ENCODE data around the gene FKBP10. TPM values are rescaled to one million over a fixed set of nuclear protein-coding genes. Genes with fewer than 3 reads are reported as not detected.
A peak's percentile ranks its signal among the peaks of the same experiment; 100 is the strongest.

Gene FKBP10, protein sequence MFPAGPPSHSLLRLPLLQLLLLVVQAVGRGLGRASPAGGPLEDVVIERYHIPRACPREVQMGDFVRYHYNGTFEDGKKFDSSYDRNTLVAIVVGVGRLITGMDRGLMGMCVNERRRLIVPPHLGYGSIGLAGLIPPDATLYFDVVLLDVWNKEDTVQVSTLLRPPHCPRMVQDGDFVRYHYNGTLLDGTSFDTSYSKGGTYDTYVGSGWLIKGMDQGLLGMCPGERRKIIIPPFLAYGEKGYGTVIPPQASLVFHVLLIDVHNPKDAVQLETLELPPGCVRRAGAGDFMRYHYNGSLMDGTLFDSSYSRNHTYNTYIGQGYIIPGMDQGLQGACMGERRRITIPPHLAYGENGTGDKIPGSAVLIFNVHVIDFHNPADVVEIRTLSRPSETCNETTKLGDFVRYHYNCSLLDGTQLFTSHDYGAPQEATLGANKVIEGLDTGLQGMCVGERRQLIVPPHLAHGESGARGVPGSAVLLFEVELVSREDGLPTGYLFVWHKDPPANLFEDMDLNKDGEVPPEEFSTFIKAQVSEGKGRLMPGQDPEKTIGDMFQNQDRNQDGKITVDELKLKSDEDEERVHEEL
- 1 to 10 TPM in 1 of 3 donors, under 1 TPM in 2; 0.68 to 1.2 (median 0.76) TPM for total RNA-seq

DNA sequence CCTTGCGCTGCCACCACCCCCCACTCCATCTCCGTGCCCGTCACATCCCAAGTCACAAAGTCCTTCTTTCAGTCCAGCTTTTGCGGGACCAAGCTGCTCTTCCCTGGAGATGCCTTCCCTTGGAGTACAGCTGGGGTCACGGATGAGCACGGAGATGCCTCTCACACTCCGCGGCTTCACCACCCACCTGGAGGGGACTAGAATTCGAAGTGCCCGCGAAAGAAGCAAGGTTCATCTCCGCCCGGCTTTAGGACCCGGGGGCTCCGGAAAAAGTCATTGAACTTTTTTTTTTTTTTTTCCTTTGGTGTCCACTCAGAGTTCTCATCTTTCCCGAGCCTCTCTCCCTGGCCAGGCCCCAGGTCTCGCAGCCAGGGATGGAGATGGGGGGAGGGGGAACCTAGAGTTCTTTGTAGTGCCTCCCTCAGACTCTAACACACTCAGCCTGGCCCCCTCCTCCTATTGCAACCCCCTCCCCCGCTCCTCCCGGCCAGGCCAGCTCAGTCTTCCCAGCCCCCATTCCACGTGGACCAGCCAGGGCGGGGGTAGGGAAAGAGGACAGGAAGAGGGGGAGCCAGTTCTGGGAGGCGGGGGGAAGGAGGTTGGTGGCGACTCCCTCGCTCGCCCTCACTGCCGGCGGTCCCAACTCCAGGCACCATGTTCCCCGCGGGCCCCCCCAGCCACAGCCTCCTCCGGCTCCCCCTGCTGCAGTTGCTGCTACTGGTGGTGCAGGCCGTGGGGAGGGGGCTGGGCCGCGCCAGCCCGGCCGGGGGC, at the start of gene FKBP10:
FKBP10 (plus strand) TSS at position 624 of the 771 bp plus-strand sequence; CDS start at position 655, 31 bp downstream.
- DNase-seq (peak; percentile 21), ATAC-seq (peak; percentile 2 to 5)
- peaks cover 23% of the 10 kb centered on the region for H3K4me1 Mint-ChIP-seq (ENCODE audit: low read depth)
- peak within 1 kb of the TSS; percentile 81 for H3K4me3 Mint-ChIP-seq
- no peaks in the 10 kb centered on the region for H3K36me3 Mint-ChIP-seq (ENCODE audit: insufficient read depth)
- H3K9me3 Mint-ChIP-seq = no peaks in the 10 kb centered on the region
- H3K27me3 Mint-ChIP-seq (ENCODE audit: low read depth) = peaks cover 2% of the 10 kb centered on the region

DNA sequence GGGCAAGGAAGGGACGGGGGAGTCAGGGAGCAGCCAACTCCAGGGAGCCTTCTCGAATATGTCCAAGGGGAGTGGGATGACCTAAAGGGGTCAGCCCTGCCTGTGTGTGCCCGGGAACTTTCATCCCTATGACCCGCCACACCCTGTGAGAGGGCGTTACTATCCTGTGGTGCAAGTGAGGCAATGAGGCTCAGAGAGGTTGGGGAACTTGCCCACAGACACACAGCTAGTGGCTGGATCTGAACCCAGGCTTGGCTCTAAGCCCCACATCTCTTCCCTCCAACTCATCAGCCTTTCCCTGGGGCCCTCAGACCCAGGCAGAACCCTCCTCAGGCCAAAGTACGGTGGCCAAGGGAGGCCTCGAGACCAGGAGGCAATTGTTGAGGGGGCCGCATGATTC, 49.5 kb upstream of the FKBP10 start:
- Mint-ChIP-seq H3K9me3 (no peaks in the 10 kb centered on the region), H3K27me3 (ENCODE audit: low read depth) (no peaks in the 10 kb centered on the region), H3K36me3 (ENCODE audit: insufficient read depth) (no peaks in the 10 kb centered on the region), H3K4me1 (ENCODE audit: low read depth) (no peaks in the 10 kb centered on the region), H3K4me3 (no peak overlapping the region)
- ATAC-seq (no peak), DNase-seq (no peak)

DNA sequence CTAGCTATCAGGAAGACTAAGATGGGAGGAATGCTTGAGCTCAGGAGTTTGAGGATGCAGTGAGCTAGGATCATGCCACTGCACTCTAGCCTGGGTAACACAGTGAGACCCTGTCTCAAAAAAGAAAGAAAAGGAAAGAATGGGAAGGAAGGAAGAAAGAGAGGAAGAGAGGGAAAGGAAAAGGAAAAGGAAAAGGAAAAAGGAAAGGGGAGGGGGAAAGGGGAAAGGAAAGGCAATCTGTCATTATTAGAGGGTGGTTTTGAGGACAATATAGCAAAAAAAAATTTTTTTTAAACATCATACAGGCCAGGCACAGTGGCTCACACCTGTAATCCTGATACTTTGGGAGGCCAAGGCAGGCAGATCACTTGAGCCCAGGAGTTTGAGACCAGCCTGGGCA, 46.7 kb upstream of the FKBP10 start:
- ATAC-seq (no peak), DNase-seq (no peak)
- no peaks in the 10 kb centered on the region for H3K9me3 Mint-ChIP-seq
- H3K27me3 Mint-ChIP-seq (ENCODE audit: low read depth) = no peaks in the 10 kb centered on the region
- H3K4me3 Mint-ChIP-seq = no peak overlapping the region
- no peaks in the 10 kb centered on the region for H3K4me1 Mint-ChIP-seq (ENCODE audit: low read depth)
- H3K36me3 Mint-ChIP-seq (ENCODE audit: insufficient read depth) = no peaks in the 10 kb centered on the region

DNA sequence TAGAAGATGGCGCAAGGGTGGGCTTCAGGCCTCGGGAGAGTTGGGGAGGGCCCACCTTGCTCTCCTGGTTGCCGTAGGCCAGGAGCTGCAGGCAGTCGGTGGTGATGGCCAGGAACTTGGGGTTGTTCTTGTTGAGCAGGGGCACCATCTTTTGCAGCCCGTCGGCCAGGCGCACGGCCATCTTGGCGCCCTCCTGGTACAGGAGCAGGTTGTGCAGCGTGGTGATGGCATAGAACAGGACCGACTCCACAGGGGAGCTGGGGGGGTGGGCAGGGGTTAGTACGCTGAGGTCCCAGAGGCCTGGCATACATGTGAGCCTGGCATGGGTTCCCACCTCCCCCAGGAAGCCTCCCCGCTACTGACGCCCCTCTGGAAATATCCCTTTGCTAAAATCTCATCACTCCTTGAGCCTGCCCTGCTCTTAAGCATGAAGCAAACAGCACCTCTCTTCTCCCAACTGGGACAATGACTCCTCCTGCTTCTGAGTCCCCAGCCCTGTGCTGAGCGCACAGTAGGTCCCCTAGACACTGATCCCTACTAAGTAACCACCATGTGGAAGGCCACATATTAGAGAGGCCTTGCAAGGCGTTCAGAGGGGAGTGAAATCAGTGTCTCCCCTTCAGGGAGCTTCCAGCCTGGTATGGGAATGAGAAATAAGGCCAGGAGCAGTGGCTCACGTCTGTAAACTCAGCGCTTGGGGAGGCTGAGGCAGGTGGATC, 45.3 kb upstream of the FKBP10 start:
- Mint-ChIP-seq H3K36me3 (ENCODE audit: insufficient read depth) (no peaks in the 10 kb centered on the region), H3K9me3 (no peaks in the 10 kb centered on the region), H3K4me1 (ENCODE audit: low read depth) (no peaks in the 10 kb centered on the region), H3K4me3 (no peak overlapping the region), H3K27me3 (ENCODE audit: low read depth) (no peaks in the 10 kb centered on the region)
- DNase-seq (no peak), ATAC-seq (no peak)

DNA sequence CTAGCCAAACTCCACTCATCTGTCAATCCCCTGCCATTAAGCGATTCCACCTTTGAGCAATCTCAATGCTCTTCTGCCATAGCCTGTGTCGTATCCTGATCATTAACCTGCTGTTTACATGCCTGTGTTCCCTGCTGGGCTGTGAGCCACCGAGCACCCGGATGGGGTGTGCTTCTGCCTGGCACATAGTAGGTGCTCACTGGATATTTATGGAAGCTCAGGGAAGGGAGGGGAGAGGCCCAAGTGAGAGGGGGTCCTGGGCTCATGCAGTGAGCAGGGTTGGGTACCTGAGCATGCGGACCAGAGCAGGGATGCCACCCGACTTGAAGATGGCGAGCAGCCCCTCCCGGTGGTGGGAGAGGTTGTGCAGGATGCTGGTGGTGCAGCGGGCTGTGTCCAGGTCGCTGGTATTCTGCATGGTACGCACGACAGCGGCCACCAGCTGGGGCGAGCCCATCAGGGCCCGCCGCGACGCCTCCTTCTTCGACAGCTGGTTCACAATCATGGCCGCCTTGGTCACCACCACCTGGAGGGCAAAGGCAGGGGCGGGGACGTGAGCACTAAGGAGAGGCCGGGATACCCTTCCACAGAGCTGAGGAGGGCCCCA, 44.0 kb upstream of the FKBP10 start:
- Mint-ChIP-seq H3K9me3 (no peaks in the 10 kb centered on the region), H3K4me3 (no peak overlapping the region), H3K36me3 (ENCODE audit: insufficient read depth) (no peaks in the 10 kb centered on the region), H3K4me1 (ENCODE audit: low read depth) (no peaks in the 10 kb centered on the region), H3K27me3 (ENCODE audit: low read depth) (peaks cover 4% of the 10 kb centered on the region)
- ATAC-seq (no peak), DNase-seq (no peak)

DNA sequence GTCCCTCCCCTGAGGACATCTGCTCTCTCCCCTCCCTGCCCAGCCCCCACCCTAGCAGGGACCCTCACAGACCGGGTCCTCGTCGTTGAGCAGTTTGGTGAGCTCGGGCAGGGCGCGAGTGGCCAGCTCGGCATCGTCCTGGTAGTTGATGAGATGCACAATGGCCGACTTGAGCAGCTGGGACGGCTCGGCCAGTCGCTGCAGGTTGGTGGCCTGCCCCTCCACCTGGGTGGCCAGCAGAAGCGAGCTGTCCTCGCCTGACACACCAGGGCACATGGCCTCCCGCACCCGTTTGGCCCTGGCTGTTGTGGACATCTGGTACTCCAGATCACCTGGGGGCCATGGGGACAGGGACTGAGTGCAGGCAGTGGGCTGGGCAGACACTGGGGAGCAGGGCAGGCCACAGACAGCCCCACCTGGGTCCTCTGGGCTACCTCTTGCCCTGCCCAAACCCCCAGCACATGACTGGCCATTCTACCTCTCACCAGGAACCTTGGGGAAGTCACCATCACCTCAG, 43.4 kb upstream of the FKBP10 start:
- no peaks in the 10 kb centered on the region for H3K36me3 Mint-ChIP-seq (ENCODE audit: insufficient read depth)
- ATAC-seq = no peak
- H3K4me3 Mint-ChIP-seq = no peak overlapping the region
- no peaks in the 10 kb centered on the region for H3K4me1 Mint-ChIP-seq (ENCODE audit: low read depth)
- no peak for DNase-seq
- no peaks in the 10 kb centered on the region for H3K9me3 Mint-ChIP-seq
- peaks cover 4% of the 10 kb centered on the region for H3K27me3 Mint-ChIP-seq (ENCODE audit: low read depth)

DNA sequence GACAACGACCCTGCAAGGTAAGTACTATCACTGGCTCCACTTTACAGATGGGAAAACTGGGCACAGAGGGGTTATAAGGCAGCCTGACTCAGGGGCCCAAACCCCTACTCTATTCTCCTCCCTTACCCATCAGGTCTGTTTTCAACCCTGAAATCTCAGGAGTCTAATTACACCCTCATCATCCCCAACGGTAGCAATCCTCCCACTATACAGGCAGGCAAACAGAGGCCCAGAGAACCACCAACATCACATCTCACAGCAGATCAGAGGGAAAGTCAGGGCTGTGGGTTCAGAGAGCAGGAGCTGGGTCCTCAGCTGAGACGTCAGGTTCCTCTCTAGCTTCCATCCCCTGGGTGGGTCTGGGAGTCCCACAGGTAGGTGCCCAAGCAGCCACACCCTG, 42.8 kb upstream of the FKBP10 start:
- no peak for ATAC-seq
- H3K36me3 Mint-ChIP-seq (ENCODE audit: insufficient read depth) = no peaks in the 10 kb centered on the region
- no peaks in the 10 kb centered on the region for H3K4me1 Mint-ChIP-seq (ENCODE audit: low read depth)

DNA sequence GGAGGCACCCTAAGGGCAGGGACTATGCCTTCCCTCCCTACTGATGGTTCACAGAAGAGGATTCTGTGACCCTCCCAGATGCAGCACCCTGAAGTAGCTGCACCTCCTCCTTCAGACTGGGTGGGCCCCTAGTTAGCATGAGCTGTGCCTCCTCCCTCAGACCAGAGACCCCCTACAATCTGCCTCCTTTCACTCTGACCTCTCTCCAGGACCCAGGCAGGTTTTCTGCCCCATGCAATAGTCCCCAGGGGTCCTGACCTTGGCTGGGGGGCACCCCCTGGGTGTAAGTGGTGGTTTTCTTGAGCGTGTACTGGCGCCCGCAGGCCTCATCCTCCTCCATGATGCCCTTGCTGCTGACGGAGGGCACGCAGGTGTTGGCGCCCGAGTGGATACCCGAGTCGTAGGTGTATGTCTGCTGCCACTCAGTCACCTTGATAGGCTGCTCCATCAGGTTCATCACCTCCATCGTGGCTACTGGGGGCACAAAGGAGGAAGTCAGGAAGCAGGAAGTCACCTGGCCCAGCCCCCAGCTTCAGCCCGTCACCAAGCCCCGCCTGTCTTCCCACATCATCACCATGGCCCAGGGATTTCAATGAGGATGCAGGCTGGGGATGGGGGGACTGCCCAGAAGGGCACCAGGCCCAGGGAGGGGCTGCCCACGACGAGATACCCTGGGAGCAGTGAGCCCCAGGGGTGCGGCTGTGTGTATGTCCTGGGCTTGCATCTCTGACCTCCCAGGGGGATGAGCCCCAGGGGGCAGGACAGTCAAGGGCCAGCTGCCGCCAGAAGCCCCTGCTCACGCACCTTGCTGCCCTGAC, 41.2 kb upstream of the FKBP10 start:
- DNase-seq (no peak), ATAC-seq (no peak)
- Mint-ChIP-seq H3K36me3 (ENCODE audit: insufficient read depth) (no peaks in the 10 kb centered on the region), H3K4me1 (ENCODE audit: low read depth) (no peaks in the 10 kb centered on the region), H3K4me3 (no peak overlapping the region), H3K27me3 (ENCODE audit: low read depth) (peaks cover 9% of the 10 kb centered on the region), H3K9me3 (no peaks in the 10 kb centered on the region)

More for the DNA sequence above, 42.8 kb upstream of the FKBP10 start:
- H3K27me3 Mint-ChIP-seq (ENCODE audit: low read depth) = peaks cover 5% of the 10 kb centered on the region
- H3K9me3 Mint-ChIP-seq = no peaks in the 10 kb centered on the region
- DNase-seq = no peak
- no peak overlapping the region for H3K4me3 Mint-ChIP-seq

DNA sequence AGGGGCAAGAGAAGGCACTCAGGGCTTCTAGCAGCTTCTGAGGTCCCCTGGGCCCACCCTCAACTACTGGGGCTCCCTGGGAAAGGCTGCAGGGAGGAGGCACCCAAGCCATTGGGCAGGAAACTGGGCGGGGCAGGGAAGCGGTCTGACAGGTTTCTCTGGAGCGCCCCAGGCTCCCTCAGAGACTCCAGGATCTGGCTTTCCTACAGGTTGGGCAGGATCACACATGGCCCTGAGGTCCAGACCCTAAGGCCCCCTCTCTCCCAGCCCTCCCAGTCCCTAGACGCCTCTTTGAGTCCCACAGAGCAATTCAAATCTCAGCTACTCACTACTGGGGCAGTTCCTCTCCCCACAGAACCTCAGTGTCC, 40.6 kb upstream of the FKBP10 start:
- H3K27me3 Mint-ChIP-seq (ENCODE audit: low read depth) = peaks cover 9% of the 10 kb centered on the region
- no peak overlapping the region for H3K4me3 Mint-ChIP-seq
- no peaks in the 10 kb centered on the region for H3K36me3 Mint-ChIP-seq (ENCODE audit: insufficient read depth)
- DNase-seq = no peak
- H3K4me1 Mint-ChIP-seq (ENCODE audit: low read depth) = no peaks in the 10 kb centered on the region
- H3K9me3 Mint-ChIP-seq = no peaks in the 10 kb centered on the region
- ATAC-seq = no peak

DNA sequence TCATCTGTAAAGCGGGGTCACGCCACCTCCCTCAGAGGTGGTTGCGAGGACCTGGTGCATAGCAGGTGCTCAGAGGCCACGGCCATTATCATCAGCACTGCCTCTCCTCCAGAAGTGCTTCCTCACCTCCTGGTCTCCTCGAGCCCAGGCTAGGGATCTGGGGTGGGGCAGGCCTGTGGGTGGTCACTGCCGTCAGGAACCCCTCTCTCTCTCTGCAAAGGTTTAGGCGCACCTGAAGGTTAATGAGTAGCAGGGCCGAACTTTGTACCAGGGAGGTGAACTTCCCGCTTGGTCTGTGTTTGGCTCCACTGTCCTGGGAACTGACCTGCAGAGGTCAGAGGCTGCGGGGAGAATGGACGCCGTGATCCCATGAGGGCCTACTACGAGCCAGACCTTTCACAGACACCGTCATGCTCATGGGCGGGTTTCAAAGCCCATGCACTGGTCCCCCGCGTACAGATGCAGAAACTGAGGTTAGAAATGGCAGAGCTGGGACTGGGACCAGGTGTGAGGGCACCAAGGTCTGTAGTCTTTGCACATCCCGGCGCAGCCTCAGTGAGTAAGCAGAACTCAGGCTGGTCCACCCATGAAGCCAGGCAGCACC, 40.1 kb upstream of the FKBP10 start:
- no peaks in the 10 kb centered on the region for H3K9me3 Mint-ChIP-seq

DNA sequence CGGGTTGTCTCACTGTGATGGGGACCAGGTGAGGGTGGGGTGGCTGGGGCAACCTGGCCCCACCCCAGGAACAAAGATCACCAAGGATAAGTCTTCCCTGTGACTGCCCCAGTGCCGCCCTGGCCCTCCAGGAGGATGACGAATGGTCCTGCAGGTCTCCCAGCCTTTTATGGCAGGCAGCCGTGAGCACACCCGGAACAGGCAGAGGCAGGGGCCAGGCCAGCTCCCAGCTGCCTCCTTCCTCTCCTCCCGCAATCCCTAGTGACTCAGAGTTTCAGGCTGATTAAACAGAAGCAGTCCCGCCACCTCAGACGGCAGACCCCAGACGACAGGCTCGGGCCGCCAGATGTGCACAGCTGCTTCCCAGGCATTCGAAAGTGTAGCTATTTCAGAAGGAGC, 39.6 kb upstream of the FKBP10 start:
- no peaks in the 10 kb centered on the region for H3K4me1 Mint-ChIP-seq (ENCODE audit: low read depth)
- no peaks in the 10 kb centered on the region for H3K9me3 Mint-ChIP-seq
- peaks cover 9% of the 10 kb centered on the region for H3K27me3 Mint-ChIP-seq (ENCODE audit: low read depth)
- DNase-seq (no peak), ATAC-seq (no peak)
- H3K36me3 Mint-ChIP-seq (ENCODE audit: insufficient read depth) = no peaks in the 10 kb centered on the region
- no peak overlapping the region for H3K4me3 Mint-ChIP-seq

More for the DNA sequence above, 40.1 kb upstream of the FKBP10 start:
- DNase-seq = no peak
- Mint-ChIP-seq H3K4me3 (no peak overlapping the region), H3K4me1 (ENCODE audit: low read depth) (no peaks in the 10 kb centered on the region), H3K36me3 (ENCODE audit: insufficient read depth) (no peaks in the 10 kb centered on the region), H3K27me3 (ENCODE audit: low read depth) (peaks cover 9% of the 10 kb centered on the region)
- ATAC-seq = no peak

DNA sequence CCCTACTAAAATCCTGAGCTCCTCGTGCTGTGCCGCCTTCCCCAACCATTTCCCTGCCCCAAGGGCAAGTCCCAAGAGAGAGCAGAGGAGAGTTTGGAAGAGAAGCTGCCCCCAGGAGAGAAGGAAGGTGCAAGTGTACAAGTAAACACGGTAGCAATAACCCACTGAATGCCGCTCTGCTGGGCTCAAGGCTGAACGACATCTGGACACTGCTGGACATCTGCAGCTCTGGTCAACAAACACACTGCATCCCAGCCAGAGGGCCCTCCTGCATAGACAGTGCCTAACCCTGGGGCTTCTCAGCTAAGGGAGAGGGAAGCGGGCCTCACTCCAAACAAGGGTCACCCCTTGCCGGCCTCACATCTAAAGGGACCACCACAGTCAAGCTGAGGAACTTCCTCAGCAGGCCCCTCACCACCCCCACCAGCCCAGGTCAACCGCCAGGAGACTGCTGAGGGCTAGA, 39.0 kb upstream of the FKBP10 start:
- no peak for DNase-seq
- peaks cover 9% of the 10 kb centered on the region for H3K27me3 Mint-ChIP-seq (ENCODE audit: low read depth)

More for the DNA sequence above, 39.0 kb upstream of the FKBP10 start:
- H3K4me1 Mint-ChIP-seq (ENCODE audit: low read depth) = no peaks in the 10 kb centered on the region
- ATAC-seq = no peak
- H3K36me3 Mint-ChIP-seq (ENCODE audit: insufficient read depth) = no peaks in the 10 kb centered on the region
- no peak overlapping the region for H3K4me3 Mint-ChIP-seq
- no peaks in the 10 kb centered on the region for H3K9me3 Mint-ChIP-seq

Measured in activated T-cell treated with anti-CD3 and anti-CD28 coated beads, Interleukin-2, amount 50 U/mL, for 4 hours (primary cell).